ENCODE measurements around the gene NDFIP2. TPM values are rescaled to one million over a fixed set of nuclear protein-coding genes. Genes with fewer than 3 reads are reported as not detected.

Gene NDFIP2
- polyA plus RNA-seq, 2 of the 4 experiments (the other 2 are of a cell fraction): 23.2 to 39.9 TPM

- DNase-seq (ENCODE audit: low read depth in 1 of 2, low spot score in 1 of 2): no peak
- WGBS (ENCODE audit: missing lambda C conversion rate): 88% methylated on average over 4 of the region's 4 CpGs
- TF ChIP-seq GATA3 (IDR thresholded peaks at IDR 0.05; ENCODE audit: borderline replicate concordance) (no peak), KDM1A (IDR thresholded peaks at IDR 0.05; ENCODE audit: low read depth) (no peak), HOXA7 (CRISPR knock-in tag; IDR thresholded peaks at IDR 0.05) (no peak), CHD4 (IDR thresholded peaks at IDR 0.05; ENCODE audit: borderline replicate concordance) (no peak), TP53 (CRISPR knock-in tag; IDR thresholded peaks at IDR 0.05) (no peak), REST (IDR thresholded peaks at IDR 0.05) (no peak), MAX (IDR thresholded peaks at IDR 0.05) (no peak), FOXS1 (CRISPR knock-in tag; IDR thresholded peaks at IDR 0.05) (no peak), ELK1 (IDR thresholded peaks at IDR 0.05; ENCODE audit: low read depth, low read length) (no peak), NFE2L2 (conservative IDR thresholded peaks at IDR 0.05; ENCODE audit: low read length) (no peak), RARB (CRISPR knock-in tag; IDR thresholded peaks at IDR 0.05) (no peak), RFX5 (IDR thresholded peaks at IDR 0.05) (no peak), USF2 (IDR thresholded peaks at IDR 0.05) (no peak), KDM5A (IDR thresholded peaks at IDR 0.05) (no peak), HOXB13 (CRISPR knock-in tag; IDR thresholded peaks at IDR 0.05; ENCODE audit: low read depth) (no peak), CEBPB (IDR thresholded peaks at IDR 0.05) (no peak)
- no peak for ATAC-seq
- Histone ChIP-seq H3K4me1 (peaks cover 7% of the 10 kb centered on the region; the same call in 2 of the 3 replicates), H3K27ac (no peak overlapping the region), H3K4me3 (no peak overlapping the region), H3K9me3 (no peaks in the 10 kb centered on the region), H3K4me2 (no peak overlapping the region)
- POLR2A ChIA-PET: no interaction called here
- CTCF ChIA-PET: interaction anchor here (1.6 kb wide), 1 partner anchor 106 kb away, joined by 5 read pairs; no protein-coding TSS in a partner anchor
- FAIRE-seq: no peak
Measured at GRCh38 chr13:79529817-79530216, 48.9 kb downstream of the NDFIP2 start.

GRCh38 chr13:79530270-79530669, 49.3 kb downstream of the NDFIP2 start:
- FAIRE-seq: no peak
- no peak for DNase-seq (ENCODE audit: low read depth in 1 of 2, low spot score in 1 of 2)
- H3K9me3 ChIP-seq: no peaks in the 10 kb centered on the region
- H3K4me3 ChIP-seq: no peak overlapping the region
- WGBS (ENCODE audit: missing lambda C conversion rate): 98% methylated on average over 2 of the region's 2 CpGs
- ChIA-PET POLR2A (no interaction called here), CTCF (interaction anchor here (1.6 kb wide), 1 partner anchor 107 kb away, joined by 5 read pairs; no protein-coding TSS in a partner anchor)
- H3K27ac ChIP-seq: no peak overlapping the region
- peaks cover 7% of the 10 kb centered on the region; the same call in 2 of the 3 replicates for H3K4me1 ChIP-seq
- TF ChIP-seq EHF (CRISPR knock-in tag; IDR thresholded peaks at IDR 0.05) (no peak), MAX (IDR thresholded peaks at IDR 0.05) (no peak), ATOH8 (CRISPR knock-in tag; IDR thresholded peaks at IDR 0.05; ENCODE audit: low read depth) (no peak), SMC3 (IDR thresholded peaks at IDR 0.05) (no peak), CTCF (IDR thresholded peaks at IDR 0.05) (no peak), PHF8 (IDR thresholded peaks at IDR 0.05; ENCODE audit: borderline replicate concordance, low read depth) (no peak), FOSB (CRISPR knock-in tag; IDR thresholded peaks at IDR 0.05) (no peak), REST (IDR thresholded peaks at IDR 0.05) (no peak)
- ATAC-seq: no peak
- no peak overlapping the region for H3K4me2 ChIP-seq

Data from A549 (cell line).